ENCODE measurements around the gene CACNA2D2.

The CACNA2D2 gene

GRCh38 chr3:50503504-50504342 is at the start of gene CACNA2D2:
CACNA2D2 (minus strand) TSS chr3:50503634; CDS start chr3:50503423, 211 bp downstream.
- no peak for TF ChIP-seq CTCF (IDR thresholded peaks at IDR 0.05; ENCODE audit: extremely low read depth, insufficient read depth, missing control alignments)
- DNase-seq (ENCODE audit: low spot score), result peak; percentile 75
- in situ Hi-C loops (cut with MboI; ENCODE audit: low pct_unique_long_range_greater_than_20kb, low sequenced_read_pairs, unreplicated experiment), result no loop called here

GRCh38 chr3:50552598-50552997 is 49.2 kb upstream of the CACNA2D2 start:
- no peak for DNase-seq (ENCODE audit: low spot score)
- in situ Hi-C loops (cut with MboI; ENCODE audit: low pct_unique_long_range_greater_than_20kb, low sequenced_read_pairs, unreplicated experiment), result loop anchor here (10.0 kb wide), 1 partner anchor 208 kb away; the partner anchor contains the start of genes RASSF1 and ZMYND10
- TF ChIP-seq CTCF (IDR thresholded peaks at IDR 0.05; ENCODE audit: extremely low read depth, insufficient read depth, missing control alignments), result no peak

- DNase-seq (ENCODE audit: low spot score), result no peak
- TF ChIP-seq CTCF (IDR thresholded peaks at IDR 0.05; ENCODE audit: extremely low read depth, insufficient read depth, missing control alignments), result no peak
- in situ Hi-C loops (cut with MboI; ENCODE audit: low pct_unique_long_range_greater_than_20kb, low sequenced_read_pairs, unreplicated experiment), result loop anchor here (10.0 kb wide), 1 partner anchor 207 kb away; the partner anchor contains the start of genes RASSF1 and ZMYND10
These were observed 48.4 kb upstream of the CACNA2D2 start for GRCh38 chr3:50551681-50552435.

GRCh38 chr3:50551054-50551659 is 47.7 kb upstream of the CACNA2D2 start:
- DNase-seq (ENCODE audit: low spot score), result no peak
- in situ Hi-C loops (cut with MboI; ENCODE audit: low pct_unique_long_range_greater_than_20kb, low sequenced_read_pairs, unreplicated experiment), result loop anchor here (10.0 kb wide), 1 partner anchor 206 kb away; the partner anchor contains the start of genes RASSF1 and ZMYND10
- TF ChIP-seq CTCF (IDR thresholded peaks at IDR 0.05; ENCODE audit: extremely low read depth, insufficient read depth, missing control alignments), result no peak

- peak; percentile 79 for DNase-seq (ENCODE audit: low spot score)
- in situ Hi-C loops (cut with MboI; ENCODE audit: low pct_unique_long_range_greater_than_20kb, low sequenced_read_pairs, unreplicated experiment), result loop anchor here (10.0 kb wide), 1 partner anchor 205 kb away; the partner anchor contains the start of genes RASSF1 and ZMYND10
- TF ChIP-seq CTCF (IDR thresholded peaks at IDR 0.05; ENCODE audit: extremely low read depth, insufficient read depth, missing control alignments), result peak; percentile 85
These were observed 46.8 kb upstream of the CACNA2D2 start for GRCh38 chr3:50550079-50550736.

- TF ChIP-seq CTCF (IDR thresholded peaks at IDR 0.05; ENCODE audit: extremely low read depth, insufficient read depth, missing control alignments), result no peak
- in situ Hi-C loops (cut with MboI; ENCODE audit: low pct_unique_long_range_greater_than_20kb, low sequenced_read_pairs, unreplicated experiment), result no loop called here
These were observed 45.8 kb upstream of the CACNA2D2 start for GRCh38 chr3:50549226-50549625.

More at GRCh38 chr3:50549226-50549625, 45.8 kb upstream of the CACNA2D2 start:
- no peak for DNase-seq (ENCODE audit: low spot score)
